ENCODE data around the gene HBE1.

- TF ChIP-seq CTCF (IDR thresholded peaks at IDR 0.05): no peak
- no peak for TF ChIP-seq EZH2 (IDR thresholded peaks at IDR 0.05)
- TF ChIP-seq EZH2phosphoT487 (IDR thresholded peaks at IDR 0.05): no peak
Measured at GRCh38 chr11:5279471-5280090, 9.8 kb upstream of the HBE1 start.
